GM12875 (cell line): Measurements from ENCODE around the gene CIAO3.

ENCODE experiments used
- H3K4me3 ChIP-seq: one replicate; pipeline ENCODE4 v1.5.1; 2011; ENCODE audit warnings: low read depth, low read length, control low read depth
- CTCF ChIP-seq: IDR thresholded peaks from 2 replicates; pipeline ENCODE4 v1.5.1; 2011; ENCODE audit warnings: low read depth, mild to moderate bottlenecking, control low read depth, inconsistent platforms, low read length, moderate library complexity, borderline replicate concordance; ENCODE audit not compliant: insufficient read depth

Gene CIAO3

GRCh38 chr16:704552-705380 lies 36.0 kb downstream of the CIAO3 start:
- no peak overlapping the region for H3K4me3 ChIP-seq
- TF ChIP-seq CTCF: no peak

GRCh38 chr16:704047-704446 lies 36.8 kb downstream of the CIAO3 start:
- no peak overlapping the region for H3K4me3 ChIP-seq
- no peak for TF ChIP-seq CTCF

- H3K4me3 ChIP-seq: no peak overlapping the region
- no peak for TF ChIP-seq CTCF
These were observed 37.4 kb downstream of the CIAO3 start for GRCh38 chr16:703406-703805.

- TF ChIP-seq CTCF: no peak
- H3K4me3 ChIP-seq: no peak overlapping the region
These were observed 38.5 kb downstream of the CIAO3 start for GRCh38 chr16:702341-702740.

GRCh38 chr16:700684-701584 lies 39.9 kb downstream of the CIAO3 start:
- TF ChIP-seq CTCF: no peak
- H3K4me3 ChIP-seq: no peak overlapping the region

- no peak overlapping the region for H3K4me3 ChIP-seq
- no peak for TF ChIP-seq CTCF
These were observed 41.7 kb downstream of the CIAO3 start for GRCh38 chr16:698911-699671.
